Parietal lobe (tissue), 2 donors: ENCODE measurements around the gene NPLOC4. TPM values are rescaled to one million over a fixed set of nuclear protein-coding genes. Genes with fewer than 3 reads are reported as not detected.

Experiments used
- small RNA-seq: library from RNA; depleted of rRNA; stranded (forward); fragments of <200 nt; gene quantifications from one replicate; pipeline ENCODE3, GENCODE V24; 2014; ENCODE audit warnings: low replicate concordance
- total RNA-seq: library from RNA; depleted of rRNA; stranded (reverse); fragments of >200 nt; gene quantifications from one replicate; pipeline ENCODE4 v1.2.3, GENCODE V29; 2014

Gene NPLOC4
- 44.4 TPM for total RNA-seq

GRCh38 chr17:81636505-81637288 lies at the start of gene NPLOC4, which contains the start of gene TSPAN10:
Gene NPLOC4 (minus strand): TSS chr17:81637112. CDS start chr17:81636930, 182 bp downstream.
Gene TSPAN10 (plus strand): TSS chr17:81637196. CDS start chr17:81642413, 5,217 bp downstream.

GRCh38 chr17:81683584-81684441 lies 46.9 kb upstream of the NPLOC4 start, which contains the start of the genes ARL16 and HGS:
Gene ARL16 (minus strand): TSS chr17:81683797. CDS start chr17:81683753, 44 bp downstream.
Gene HGS (plus strand): TSS chr17:81684011. CDS start chr17:81684067, 56 bp downstream.

GRCh38 chr17:81666342-81667191 lies 29.7 kb upstream of the NPLOC4 start, which contains the start of the genes CCDC137 and OXLD1:
Gene CCDC137 (plus strand): TSS chr17:81666737. CDS start chr17:81666767, 30 bp downstream.
Gene OXLD1 (minus strand): TSS chr17:81666605. CDS start chr17:81666577, 28 bp downstream.

GRCh38 chr17:81656118-81656743 lies 19.3 kb upstream of the NPLOC4 start, which contains the start of gene PDE6G:
Gene PDE6G (minus strand): TSS chr17:81656542. CDS start chr17:81653305, 3,237 bp downstream.

GRCh38 chr17:81552244-81553017 lies 84.5 kb downstream of the NPLOC4 start, which contains the start of gene FAAP100:
Gene FAAP100 (minus strand): TSS chr17:81552353. CDS start chr17:81552330, 23 bp downstream.

GRCh38 chr17:81527591-81528383 lies 109.1 kb downstream of the NPLOC4 start, which contains the start of gene FSCN2:
Gene FSCN2 (plus strand): TSS chr17:81528377. CDS start chr17:81528532, 155 bp downstream.

GRCh38 chr17:81512562-81513371 lies 124.1 kb downstream of the NPLOC4 start, which contains the start of gene ACTG1:
Gene ACTG1 (minus strand): TSS chr17:81512799. CDS start chr17:81512354, 445 bp downstream.

Small RNA genes lying within 50 kb of the gene (small RNA-seq; reads per million reads assigned to genes)
- not detected for gene RF00019

Other genes starting within 250 kb of the NPLOC4 start
- gene BAHCC1, start 241.7 kb downstream of the NPLOC4 start, total RNA-seq = 31.3 TPM
- 5,254 TPM for gene ACTG1, start 124.3 kb downstream of the NPLOC4 start, total RNA-seq
- 7.2 TPM for gene FSCN2, start 108.7 kb downstream of the NPLOC4 start, total RNA-seq
- gene FAAP100, start 84.8 kb downstream of the NPLOC4 start, total RNA-seq = 33.2 TPM
- gene TSPAN10, start 84 bp upstream of the NPLOC4 start, total RNA-seq = 0.63 TPM
- gene PDE6G, start 19.4 kb upstream of the NPLOC4 start, total RNA-seq = not detected
- gene OXLD1, start 29.5 kb upstream of the NPLOC4 start, total RNA-seq = 13.8 TPM
- gene CCDC137, start 29.6 kb upstream of the NPLOC4 start, total RNA-seq = 6.3 TPM
- 31.9 TPM for gene ARL16, start 46.7 kb upstream of the NPLOC4 start, total RNA-seq
- gene HGS, start 46.9 kb upstream of the NPLOC4 start, total RNA-seq = 67.9 TPM
- gene MRPL12, start 66.3 kb upstream of the NPLOC4 start, total RNA-seq = 4.7 TPM
- gene SLC25A10, start 75.2 kb upstream of the NPLOC4 start, total RNA-seq = 6.6 TPM
- not detected for gene GCGR, start 167.0 kb upstream of the NPLOC4 start, total RNA-seq
- 69.2 TPM for gene MCRIP1, start 196.2 kb upstream of the NPLOC4 start, total RNA-seq
- gene PPP1R27, start 197.9 kb upstream of the NPLOC4 start, total RNA-seq = not detected
- gene P4HB, start 223.4 kb upstream of the NPLOC4 start, total RNA-seq = 87.0 TPM
- gene ARHGDIA, start 234.2 kb upstream of the NPLOC4 start, total RNA-seq = 57.6 TPM